ENCODE data around the gene TEKT2. TPM values are rescaled to one million over a fixed set of nuclear protein-coding genes. Genes with fewer than 3 reads are reported as not detected.

The TEKT2 gene
- total RNA-seq, 4 donors from 2014 or later, result 0.57 TPM; not detected in 3

GRCh38 chr1:36062315-36062714 lies 21.6 kb upstream of the TEKT2 start:
- no peak for TF ChIP-seq CTCF (IDR thresholded peaks at IDR 0.05; ENCODE audit: low read depth)

GRCh38 chr1:36067871-36068270 lies 16.0 kb upstream of the TEKT2 start:
- TF ChIP-seq CTCF (IDR thresholded peaks at IDR 0.05; ENCODE audit: low read depth), result no peak

GRCh38 chr1:36068866-36069265 lies 15.0 kb upstream of the TEKT2 start:
- no peak for TF ChIP-seq CTCF (IDR thresholded peaks at IDR 0.05; ENCODE audit: low read depth)

GRCh38 chr1:36070349-36070748 lies 13.5 kb upstream of the TEKT2 start:
- TF ChIP-seq CTCF (IDR thresholded peaks at IDR 0.05; ENCODE audit: low read depth), result no peak

- TF ChIP-seq CTCF (IDR thresholded peaks at IDR 0.05; ENCODE audit: low read depth), result no peak
These were observed 6.8 kb upstream of the TEKT2 start for GRCh38 chr1:36076979-36077573.

GRCh38 chr1:36080236-36080635 lies 3.7 kb upstream of the TEKT2 start:
- TF ChIP-seq CTCF (IDR thresholded peaks at IDR 0.05; ENCODE audit: low read depth), result no peak

- TF ChIP-seq CTCF (IDR thresholded peaks at IDR 0.05; ENCODE audit: low read depth), result no peak
These were observed 3.1 kb upstream of the TEKT2 start for GRCh38 chr1:36080801-36081200.

All from subcutaneous adipose tissue (tissue), 4 donors.